Activated CD4-positive, alpha-beta T cell treated with anti-CD3 and anti-CD28 coated beads, Interleukin-10, Interleukin-2, amounts not matched to agents 100 ng/mL and 50 ng/mL, durations not matched to agents 16 hours and 8 hours (primary cell): ENCODE measurements around the gene SLC23A1.
"Not testable (repeated sequence)": the region's sequence is repeated elsewhere in the genome, so short reads cannot be mapped to it uniquely, and the experiment has no call there.

Source experiments
- DNase-seq: peaks from one replicate; pipeline ENCODE4 v3.0.0-alpha.2; 2020

The SLC23A1 gene

DNA sequence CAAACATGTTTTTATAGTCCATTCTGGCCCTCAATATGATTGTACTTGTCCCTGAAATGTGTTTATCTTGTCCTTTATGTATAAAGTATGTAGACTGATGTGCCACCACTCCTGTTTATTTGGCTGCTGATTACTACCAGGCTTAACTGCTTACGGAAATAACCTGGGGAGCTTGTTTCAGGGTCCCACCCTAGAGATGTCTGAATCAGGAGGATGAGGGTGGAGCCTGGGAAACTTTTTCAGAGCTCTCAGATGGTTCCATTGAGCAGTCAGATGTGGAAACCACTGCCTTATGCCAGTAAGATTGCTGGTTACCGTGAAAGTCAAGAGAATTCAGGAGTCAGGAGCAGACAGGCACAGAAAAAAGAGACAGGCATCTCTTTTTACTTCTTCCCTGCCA is 19.2 kb downstream of the SLC23A1 start:
- DNase-seq, result no peak

DNA sequence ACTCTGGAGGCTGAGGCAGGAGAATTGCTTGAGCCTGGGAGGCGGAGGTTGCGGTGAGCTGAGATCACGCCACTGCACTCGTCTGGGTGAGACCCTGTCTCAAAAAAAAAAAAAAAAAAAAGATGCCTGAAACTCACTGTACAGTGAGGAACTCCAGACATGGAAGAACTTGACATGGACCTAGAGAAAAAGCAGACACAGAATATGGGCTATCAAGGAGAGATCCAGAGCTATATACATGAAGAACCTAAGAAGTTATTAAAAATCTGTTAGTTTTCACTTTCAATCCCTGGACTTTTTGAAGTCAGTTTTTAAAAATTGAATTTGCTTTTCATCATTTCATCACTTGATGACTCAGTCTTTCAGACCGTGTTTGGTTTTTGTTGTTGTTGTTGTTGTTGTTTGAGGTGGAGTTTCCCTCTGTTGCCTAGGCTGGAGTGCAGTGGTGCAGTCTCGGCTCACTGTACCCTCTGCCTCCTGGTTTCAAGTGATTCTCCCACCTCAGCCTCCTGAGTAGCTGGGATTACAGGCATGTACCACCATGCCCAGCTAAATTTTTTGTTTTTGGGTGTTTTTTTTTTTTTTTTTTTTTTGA is 21.2 kb downstream of the SLC23A1 start:
- peak; percentile 28 for DNase-seq

DNA sequence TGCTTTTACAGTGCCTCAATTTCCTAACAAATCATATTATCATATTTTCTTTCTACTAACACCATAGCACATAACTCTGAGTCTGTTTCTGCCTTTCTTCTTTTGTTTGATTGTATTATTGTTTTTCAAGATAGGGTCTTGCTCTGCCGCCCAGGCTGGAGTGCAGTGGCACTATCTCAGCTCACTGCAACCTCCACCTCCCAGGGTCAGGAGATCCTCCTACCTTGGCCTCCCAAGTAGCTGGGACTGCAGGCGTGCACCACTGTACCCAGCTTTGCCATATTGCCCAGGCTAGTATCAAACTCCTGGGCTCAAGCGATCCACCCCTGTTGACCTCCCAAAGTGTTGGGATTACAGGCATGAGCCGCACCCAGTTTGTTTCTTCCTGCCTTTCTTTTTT is 22.7 kb downstream of the SLC23A1 start:
- no peak for DNase-seq

DNA sequence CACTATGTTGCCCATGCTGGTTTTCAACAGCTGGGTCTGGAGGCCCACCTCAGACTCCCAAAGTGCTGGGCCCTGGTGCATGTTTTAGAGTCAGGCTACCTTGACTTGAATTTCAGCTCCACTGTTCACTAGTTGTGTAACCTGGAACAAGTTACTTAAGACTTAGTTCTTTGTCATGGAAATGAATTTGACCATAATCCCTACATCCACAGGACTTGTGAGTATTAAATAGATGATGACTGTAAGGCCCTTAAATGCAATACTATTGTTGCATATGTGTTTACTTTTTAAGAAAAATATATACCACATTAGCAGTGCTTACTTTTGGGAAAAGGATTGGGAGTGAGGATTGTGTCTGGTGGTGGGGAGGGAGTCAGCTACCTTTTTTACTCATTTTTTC is 25.0 kb downstream of the SLC23A1 start:
- DNase-seq, result no peak

DNA sequence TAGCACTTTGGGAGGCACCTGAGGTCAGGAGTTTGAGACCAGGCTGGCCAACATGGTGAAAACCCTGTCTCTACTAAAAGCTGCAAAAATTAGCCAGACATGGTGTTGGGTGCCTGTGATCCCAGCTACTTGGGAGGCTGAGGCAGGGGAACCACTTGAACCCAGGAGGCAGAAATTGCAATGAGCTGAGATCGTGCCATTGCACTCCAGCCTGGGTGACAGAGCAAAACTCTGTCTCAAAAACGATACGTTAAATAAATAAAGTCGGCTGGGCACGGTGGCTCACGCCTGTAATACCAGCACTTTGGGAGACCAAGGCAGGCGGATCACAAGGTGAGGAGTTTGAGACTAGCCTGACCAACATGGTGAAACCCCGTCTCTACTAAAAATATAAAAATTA is 27.2 kb downstream of the SLC23A1 start:
- not testable (repeated sequence) for DNase-seq

DNA sequence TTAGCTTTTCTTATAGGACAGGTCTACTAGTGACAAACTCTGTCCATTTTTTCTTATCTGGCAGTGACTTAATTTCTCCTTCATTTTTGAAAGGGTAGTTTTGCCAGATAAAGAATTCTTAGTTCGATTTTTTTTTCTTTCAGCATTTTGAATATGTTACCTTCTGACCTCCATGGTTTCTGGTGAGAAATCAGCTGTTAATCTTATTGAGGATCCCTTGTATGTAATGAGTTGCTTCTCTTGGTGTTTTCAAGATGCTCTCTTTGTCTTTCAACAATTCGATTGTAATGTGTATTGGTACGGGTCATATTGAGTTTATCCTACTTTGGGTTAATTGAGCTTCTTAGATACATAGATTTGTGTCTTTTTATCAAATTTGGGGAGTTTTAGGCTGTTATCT is 28.9 kb downstream of the SLC23A1 start:
- no peak for DNase-seq

DNA sequence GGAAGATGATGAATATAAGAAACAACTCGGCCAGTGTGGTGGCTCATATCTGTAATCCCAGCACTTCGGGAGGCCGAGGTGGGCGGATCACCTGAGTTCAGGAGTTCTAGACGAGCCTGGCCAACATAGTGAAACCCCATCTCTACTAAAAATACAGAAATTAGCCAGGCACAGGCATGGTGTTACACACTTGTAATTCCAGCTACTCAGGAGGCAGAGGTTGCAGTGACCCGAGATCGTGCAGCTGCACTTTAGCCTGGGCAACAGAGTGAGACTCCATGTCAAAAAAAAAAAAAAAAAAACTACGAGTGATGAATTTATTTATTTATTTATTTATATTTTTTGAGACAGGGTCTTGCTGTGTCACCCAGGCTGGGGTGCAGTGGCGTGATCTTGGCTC is 35.2 kb downstream of the SLC23A1 start:
- not testable (repeated sequence) for DNase-seq

DNA sequence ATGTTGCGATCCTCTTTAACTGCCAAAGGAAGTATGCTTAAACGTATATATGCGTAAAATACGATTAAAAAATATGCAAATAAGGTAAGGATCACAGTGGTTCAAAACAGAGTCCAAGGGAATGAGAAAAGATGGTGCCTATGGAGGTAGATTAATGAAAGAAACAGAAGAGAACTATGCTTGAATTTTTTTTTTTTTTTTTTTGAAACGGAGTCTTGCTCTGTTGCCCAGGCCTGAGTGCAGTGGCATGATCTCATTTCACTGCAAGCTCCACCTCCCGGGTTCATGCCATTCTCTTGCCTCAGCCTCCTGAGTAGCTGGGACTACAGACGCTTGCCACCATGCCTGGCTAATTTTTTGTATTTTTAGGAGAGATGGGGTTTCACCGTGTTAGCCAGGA is 37.7 kb downstream of the SLC23A1 start:
- not testable (repeated sequence) for DNase-seq

DNA sequence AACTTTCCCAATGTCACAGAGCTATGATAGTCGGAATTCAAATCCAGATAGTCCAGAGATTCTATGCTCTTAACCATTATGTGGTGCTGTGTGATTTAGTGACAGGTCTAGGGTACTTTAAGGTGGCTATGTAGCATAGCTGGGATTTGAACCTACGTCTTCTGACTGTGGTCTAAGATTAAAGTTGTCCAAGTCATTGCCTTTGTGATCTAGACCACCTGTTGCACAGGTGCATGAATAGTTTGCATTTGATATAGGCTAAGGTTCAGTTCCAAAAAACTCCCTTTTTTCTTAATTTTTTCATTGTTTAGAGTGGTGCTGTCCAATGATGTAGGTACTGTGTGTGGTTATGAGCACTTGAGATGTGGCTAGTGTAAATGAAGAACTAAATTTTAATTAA is 38.9 kb downstream of the SLC23A1 start:
- DNase-seq, result no peak

DNA sequence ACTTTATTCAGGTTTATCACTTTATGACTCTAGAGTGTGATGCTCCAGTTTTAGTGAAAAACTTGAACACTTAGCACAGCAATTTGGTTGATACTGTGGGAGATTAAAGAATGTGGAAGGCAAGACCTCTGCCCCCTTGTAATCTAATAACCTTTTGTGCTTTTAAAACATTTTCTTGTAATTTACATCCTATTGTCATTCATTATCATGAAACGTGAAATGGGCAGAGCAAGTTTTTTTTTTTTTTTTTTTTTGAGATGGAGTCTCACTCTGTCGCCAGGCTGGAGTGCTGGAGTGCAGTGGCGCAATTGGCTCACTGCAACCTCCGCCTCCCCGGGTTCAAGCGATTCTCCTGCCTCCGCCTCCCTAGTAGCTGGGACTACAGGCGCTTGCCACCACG is 39.6 kb downstream of the SLC23A1 start:
- no peak for DNase-seq

DNA sequence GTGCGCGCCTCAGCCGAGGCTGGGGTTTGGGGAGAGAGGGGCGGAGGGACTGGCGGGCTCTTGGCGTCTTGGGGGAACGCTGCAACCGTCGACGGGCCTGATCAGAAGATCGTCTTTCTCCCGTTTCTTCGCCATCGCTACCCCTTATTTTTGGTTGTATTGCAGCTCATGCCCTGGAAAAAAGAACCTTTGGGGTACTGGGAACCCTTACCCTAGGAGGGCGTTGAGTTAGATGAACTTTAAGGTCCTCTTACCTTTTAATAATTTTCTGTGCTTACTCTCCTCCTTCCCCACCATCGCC is 40.7 kb downstream of the SLC23A1 start:
- peak; percentile 89 for DNase-seq

DNA sequence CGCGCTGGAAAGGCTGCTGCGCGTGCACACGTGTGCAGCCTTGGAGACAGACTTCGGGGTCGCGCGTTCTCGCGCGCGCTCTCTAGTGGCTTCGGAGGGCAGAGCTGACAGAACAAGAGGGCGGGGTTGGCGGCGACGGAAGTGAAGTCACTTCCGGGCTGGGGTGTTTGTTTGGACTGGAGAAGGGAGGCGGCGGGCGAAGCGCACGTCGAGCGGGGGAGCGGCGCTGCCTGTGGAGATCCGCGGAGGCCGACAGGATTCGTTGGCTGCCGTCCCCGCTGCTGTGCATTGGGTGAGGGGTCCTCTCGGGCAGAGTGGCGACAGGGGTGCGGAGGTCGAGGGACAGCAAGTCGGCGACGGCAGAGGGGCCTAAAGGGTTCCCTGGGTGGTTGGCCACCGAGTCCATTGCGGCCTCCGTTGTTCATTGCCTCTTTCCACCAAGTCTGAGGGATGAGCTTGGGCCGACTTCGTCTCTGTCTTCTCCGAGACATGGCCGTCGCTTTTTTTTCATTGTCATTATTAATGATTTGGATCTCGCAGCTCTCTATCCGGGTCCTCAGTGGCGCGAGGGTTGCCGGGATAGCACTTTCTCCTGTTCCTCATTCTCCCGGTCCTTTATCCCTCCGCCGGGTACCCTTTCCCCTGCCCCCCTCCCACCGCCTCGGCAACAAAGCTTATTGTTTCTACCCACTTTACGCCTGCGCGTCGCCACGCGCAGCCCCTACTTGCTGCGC is 41.2 kb downstream of the SLC23A1 start, which contains the start of gene PAIP2:
Gene PAIP2 (plus strand): TSS at position 166 of the 734 bp plus-strand sequence. CDS start 21,931 bp downstream, outside the sequence.
- DNase-seq, result peak; percentile 99

DNA sequence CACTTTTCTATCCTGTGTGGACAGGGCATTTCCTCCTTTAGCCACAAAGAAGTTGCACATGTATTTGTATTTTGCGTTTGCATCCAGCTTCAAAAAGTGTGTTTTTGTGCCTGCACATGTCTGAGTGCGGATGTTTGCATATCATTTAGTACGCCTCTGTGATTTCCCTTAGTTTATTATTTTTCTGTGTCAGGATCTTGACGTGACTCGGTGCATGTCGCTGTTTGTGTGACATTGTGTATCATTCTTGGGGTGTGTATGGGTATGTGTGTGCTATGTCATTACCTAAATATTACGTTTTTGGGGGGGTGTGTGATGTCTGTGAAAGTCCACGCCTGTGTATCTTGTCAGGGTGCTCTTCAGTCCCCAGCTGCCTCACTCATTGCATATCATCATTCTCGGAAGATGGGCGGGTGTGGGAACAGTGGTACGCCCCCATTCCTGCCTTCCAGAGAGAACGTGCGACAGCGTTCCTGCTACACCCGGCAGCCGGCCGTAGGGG is 41.9 kb downstream of the SLC23A1 start:
- no peak for DNase-seq

DNA sequence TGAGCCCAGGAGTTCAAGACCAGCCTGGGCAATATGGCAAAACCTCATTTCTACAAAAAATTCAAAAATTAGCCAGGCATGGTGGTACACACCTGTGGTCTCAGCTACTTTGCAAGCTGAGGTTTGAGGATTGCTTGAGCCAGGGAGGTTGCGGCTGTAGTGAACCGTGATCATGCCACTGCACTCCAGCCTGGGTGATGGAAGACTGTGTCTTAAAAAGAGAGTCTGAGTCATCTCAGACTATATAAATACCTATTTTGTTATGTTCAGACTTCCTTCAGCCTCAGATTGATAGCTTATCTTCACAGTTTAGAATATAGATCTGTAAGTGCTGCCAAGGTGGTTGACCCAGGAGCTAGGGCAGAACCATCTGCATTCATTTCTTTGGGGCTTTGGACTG is 43.0 kb downstream of the SLC23A1 start:
- peak; percentile 12 for DNase-seq

DNA sequence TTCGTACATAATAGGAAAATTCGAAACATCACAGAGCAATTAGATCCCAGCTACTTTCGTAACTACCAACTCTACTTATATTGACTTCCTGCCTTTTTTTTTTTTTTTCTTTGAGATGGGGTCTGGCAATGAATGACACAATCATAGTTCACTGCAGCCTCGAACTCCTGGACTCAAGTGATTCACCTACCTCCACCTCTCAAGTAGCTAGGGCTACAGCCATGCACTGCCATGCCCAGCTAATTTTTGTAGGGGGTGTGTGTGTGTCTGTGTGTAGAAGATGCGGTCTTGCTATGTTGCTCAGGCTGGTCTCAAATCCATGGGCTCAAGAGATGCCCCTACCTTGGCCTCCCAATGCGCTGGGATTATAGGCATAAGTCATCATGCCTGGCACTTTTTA is 47.3 kb downstream of the SLC23A1 start:
- DNase-seq, result no peak
